HCT116 (cell line): ENCODE measurements around the gene DAO. TPM values are rescaled to one million over a fixed set of nuclear protein-coding genes. Genes with fewer than 3 reads are reported as not detected.
A peak's percentile ranks its signal among the peaks of the same experiment; 100 is the strongest.

Source experiments
- ATAC-seq: fragments of 200-7000 bp; cut with Tn5 transposase; 2 replicates; pipeline ENCODE4 v1.9.1; 2020; ENCODE audit warnings: mild to moderate bottlenecking, moderate library complexity
- BruUV-seq: library from RNA; stranded (reverse); fragments of 400-500 nt; replicated peaks from 2 replicates; lab custom pipeline; 2021; lab: Mats Ljungman, UMichigan
- CTCF ChIA-PET: fragments of 300-600 bp; sonication (Branson Sonifier 250); formaldehyde crosslinking; loops from one replicate; lab custom pipeline; 2021; ENCODE audit warnings: antibody characterized with exemption; lab: Charles Lee
- POLR2A ChIA-PET: fragments of 300-600, 350-600 bp; sonication (Branson Sonifier 250); formaldehyde crosslinking; loops from one replicate; lab custom pipeline; 2021; ENCODE audit warnings: antibody characterized with exemption; lab: Charles Lee
- RAD21 ChIA-PET, 2 experiments: fragments of 300-600 bp; sonication (Branson Sonifier 250); formaldehyde crosslinking; loops; one replicate each; lab custom pipeline; 2023; ENCODE audit warnings: low total read pairs in 2 of 2; ENCODE audit not compliant: uncharacterized antibody in 2 of 2, unreplicated experiment in 2 of 2, low non-redundant PET in 1 of 2; lab: Charles Lee
- DNase-seq: peaks from one replicate; pipeline ENCODE4 v3.0.0-alpha.2; 2010; ENCODE audit warnings: low read depth, low spot score
- H2AFZ ChIP-seq: fragments of 200-600 bp; shearing (Covaris generic), sonication (generic); 2 replicates; pipeline ENCODE4 v1.6.1; 2017; ENCODE audit warnings: low read depth, mixed run types, mixed read lengths, antibody characterized with exemption, low read length; ENCODE audit not compliant: poor library complexity, severe bottlenecking
- H3K27ac ChIP-seq: 2 replicates; pipeline ENCODE4 v1.5.1; 2012; ENCODE audit warnings: low read depth, low read length
- H3K27me3 ChIP-seq: fragments of 200-600 bp; sonication (generic); 2 replicates; pipeline ENCODE4 v1.6.1; 2016; ENCODE audit warnings: mixed run types, low read length, mixed read lengths; ENCODE audit not compliant: insufficient read depth
- H3K36me3 ChIP-seq, 2 experiments: fragments of 200-500 bp in 1 of 2; fragments of 200-600 bp in 1 of 2; sonication (Bioruptor generic) in 1 of 2; sonication (generic) in 1 of 2; 2 replicates each; pipeline versions ENCODE4 v1.5.1 to v1.6.1; 2014 to 2016; ENCODE audit warnings: low read length in 2 of 2, inconsistent platforms in 1 of 2, mixed read lengths in 1 of 2, mixed run types in 1 of 2; ENCODE audit not compliant: insufficient read depth in 2 of 2, control insufficient read depth in 1 of 2
- H3K4me1 ChIP-seq, 2 experiments: fragments of 200-600 bp in 1 of 2; sonication (generic) in 1 of 2; 2 replicates each; pipeline versions ENCODE4 v1.5.1 to v1.6.1; 2012 to 2017; ENCODE audit warnings: low read length in 2 of 2, inconsistent platforms in 1 of 2, mild to moderate bottlenecking in 1 of 2, mixed read lengths in 1 of 2, mixed run types in 1 of 2, moderate library complexity in 1 of 2; ENCODE audit not compliant: insufficient read depth in 2 of 2, control insufficient read depth in 1 of 2
- H3K4me2 ChIP-seq: fragments of 200-600 bp; sonication (generic); 2 replicates; pipeline ENCODE4 v1.6.1; 2017; ENCODE audit warnings: mixed run types, low read length, mixed read lengths
- H3K4me3 ChIP-seq, 2 experiments: fragments of 200-600 bp in 1 of 2; sonication (generic) in 1 of 2; replicated peaks in 1 of 2; 2 replicates each; pipeline ENCODE4 v1.5.1; 2011 to 2016; ENCODE audit warnings: low read length in 2 of 2, control low read depth in 1 of 2, low read depth in 1 of 2, mild to moderate bottlenecking in 1 of 2, mixed read lengths in 1 of 2, mixed run types in 1 of 2
- H3K79me2 ChIP-seq: fragments of 200-600 bp; sonication (generic); 2 replicates; pipeline ENCODE4 v1.6.1; 2017; ENCODE audit warnings: mild to moderate bottlenecking, mixed run types, low read length, moderate library complexity, mixed read lengths; ENCODE audit not compliant: insufficient read depth
- H3K9ac ChIP-seq: fragments of 200-600 bp; sonication (generic); 2 replicates; pipeline ENCODE4 v1.6.1; 2016; ENCODE audit warnings: low read length, mixed read lengths
- H3K9me2 ChIP-seq: fragments of 200-600 bp; sonication (generic), shearing (Covaris generic); 2 replicates; pipeline ENCODE4 v1.6.1; 2017; ENCODE audit warnings: mixed run types, mild to moderate bottlenecking, moderate library complexity; ENCODE audit not compliant: insufficient read depth
- H3K9me3 ChIP-seq, 2 experiments: fragments of 200-500 bp in 1 of 2; fragments of 200-600 bp in 1 of 2; sonication (Bioruptor generic) in 1 of 2; sonication (generic) in 1 of 2; 2 replicates each; pipeline ENCODE4 v1.6.1; 2014 to 2017; ENCODE audit warnings: low read length in 2 of 2, mixed read lengths in 2 of 2, inconsistent platforms in 1 of 2, low read depth in 1 of 2, mild to moderate bottlenecking in 1 of 2, mixed run types in 1 of 2, moderate library complexity in 1 of 2; ENCODE audit not compliant: control insufficient read depth in 1 of 2, insufficient read depth in 1 of 2
- H4K20me1 ChIP-seq: fragments of 200-600 bp; sonication (generic), shearing (Covaris generic); 2 replicates; pipeline ENCODE4 v1.6.1; 2017; ENCODE audit warnings: mixed run types, mild to moderate bottlenecking, moderate library complexity; ENCODE audit not compliant: insufficient read depth
- CEBPB ChIP-seq: IDR thresholded peaks from 2 replicates; pipeline ENCODE4 v1.6.1; 2012; ENCODE audit warnings: low read depth
- ELF1 ChIP-seq: IDR thresholded peaks from 2 replicates; pipeline ENCODE4 v1.6.1; 2012; ENCODE audit warnings: low read depth, borderline replicate concordance
- EZH2phosphoT487 ChIP-seq: fragments of 200-600 bp; IDR thresholded peaks from 2 replicates; pipeline ENCODE4 v1.6.1; 2018; ENCODE audit warnings: antibody characterized with exemption, borderline replicate concordance
- FOSL1 ChIP-seq: IDR thresholded peaks from 2 replicates; pipeline ENCODE4 v1.6.1; 2012; ENCODE audit warnings: low read depth
- POLR2A ChIP-seq: IDR thresholded peaks from 2 replicates; pipeline ENCODE4 v1.7.0; 2011; ENCODE audit warnings: borderline replicate concordance; ENCODE audit not compliant: insufficient read depth, insufficient read length; ENCODE audit errors: extremely low read depth
- POLR2AphosphoS5 ChIP-seq: IDR thresholded peaks from 2 replicates; pipeline ENCODE4 v1.6.1; 2011; ENCODE audit warnings: mild to moderate bottlenecking, low read depth, low read length, moderate library complexity
- RAD21 ChIP-seq: IDR thresholded peaks from 2 replicates; pipeline ENCODE4 v1.6.1; 2012; ENCODE audit warnings: low read depth, mild to moderate bottlenecking
- SP1 ChIP-seq: IDR thresholded peaks from 2 replicates; pipeline ENCODE4 v1.6.1; 2012; ENCODE audit warnings: low read depth
- SRF ChIP-seq: IDR thresholded peaks from 2 replicates; pipeline ENCODE4 v1.6.1; 2012; ENCODE audit warnings: low read depth
- YY1 ChIP-seq: IDR thresholded peaks from 2 replicates; pipeline ENCODE4 v1.6.1; 2011; ENCODE audit warnings: low read length, low read depth, moderate library complexity, mild to moderate bottlenecking; ENCODE audit not compliant: insufficient replicate concordance; ENCODE audit errors: extremely low read depth
- ZNF274 ChIP-seq: fragments of 200-500 bp; sonication (Bioruptor generic); IDR thresholded peaks from 2 replicates; pipeline ENCODE4 v1.6.1; 2014; ENCODE audit warnings: mild to moderate bottlenecking, low read depth, low read length, inconsistent platforms
- intact Hi-C: fragments of 100-400 bp; cut with micrococcal nuclease; formaldehyde crosslinking; loops from 2 replicates; pipeline ENCODE4 v1.10.0; 2022
- total RNA-seq: library from RNA; stranded (reverse); gene quantifications from one replicate; pipeline ENCODE4 v1.2.1, GENCODE V29; 2021; ENCODE audit not compliant: unreplicated experiment
- TF ChIP-seq, protein P1 (sequence below): IDR thresholded peaks from 2 replicates; pipeline ENCODE4 v1.6.1; 2011; ENCODE audit warnings: mild to moderate bottlenecking, low read length, moderate library complexity; ENCODE audit not compliant: insufficient replicate concordance; ENCODE audit errors: extremely low read depth
- TF ChIP-seq, protein P2 (sequence below): IDR thresholded peaks from 2 replicates; pipeline ENCODE4 v1.6.1; 2012

DAO gene
- total RNA-seq, 1 experiment from 2014 or later = not detected

DNA sequence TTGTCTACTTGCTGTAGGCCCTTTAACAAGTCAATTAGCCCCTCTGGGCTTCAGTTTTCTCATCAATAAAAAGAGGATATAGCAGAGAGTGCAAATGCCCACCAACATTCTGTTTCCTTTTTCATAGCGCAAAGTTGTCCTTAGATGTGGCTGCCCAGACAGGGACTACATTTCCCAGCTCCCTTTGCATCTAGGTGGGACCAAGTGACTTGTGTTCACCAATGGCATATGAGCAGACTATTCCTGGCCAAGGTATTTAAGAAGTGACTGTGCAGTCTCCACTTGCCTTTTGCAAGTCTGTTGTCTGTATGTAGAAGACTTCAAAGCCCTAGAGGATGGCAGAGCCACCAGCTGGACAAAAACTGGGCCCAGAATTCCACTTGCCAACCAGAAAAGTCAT, 59.7 kb downstream of the DAO start:
- peak; percentile 34 for DNase-seq
- BruUV-seq = no TSS peak
- Histone ChIP-seq H3K27ac (no peak overlapping the region), H3K27me3 (no peaks in the 10 kb centered on the region), H3K4me3 (no peak overlapping the region), H3K9me2 (no peaks in the 10 kb centered on the region), H3K9me3 (no peaks in the 10 kb centered on the region), H3K9ac (no peak overlapping the region), H4K20me1 (no peaks in the 10 kb centered on the region), H3K79me2 (no peaks in the 10 kb centered on the region), H3K36me3 (no peaks in the 10 kb centered on the region), H2AFZ (peak overlapping the region; percentile 48), H3K4me1 (peaks cover 0 to 4% of the 10 kb centered on the region in 2 experiments; a peak in 1 of 4 replicates), H3K4me2 (no peak overlapping the region)
- POLR2A ChIA-PET = interaction anchor here (1.3 to 1.4 kb wide), 2 partner anchors 9 to 11 kb away, joined by 4 to 6 read pairs; no protein-coding TSS in a partner anchor
- intact Hi-C loops = no loop called here
- TF ChIP-seq SRF (0 out of 2 replicates have a peak, but pooled peaks have one; percentile 28), FOSL1 (no peak)
- TF ChIP-seq, protein P1, sequence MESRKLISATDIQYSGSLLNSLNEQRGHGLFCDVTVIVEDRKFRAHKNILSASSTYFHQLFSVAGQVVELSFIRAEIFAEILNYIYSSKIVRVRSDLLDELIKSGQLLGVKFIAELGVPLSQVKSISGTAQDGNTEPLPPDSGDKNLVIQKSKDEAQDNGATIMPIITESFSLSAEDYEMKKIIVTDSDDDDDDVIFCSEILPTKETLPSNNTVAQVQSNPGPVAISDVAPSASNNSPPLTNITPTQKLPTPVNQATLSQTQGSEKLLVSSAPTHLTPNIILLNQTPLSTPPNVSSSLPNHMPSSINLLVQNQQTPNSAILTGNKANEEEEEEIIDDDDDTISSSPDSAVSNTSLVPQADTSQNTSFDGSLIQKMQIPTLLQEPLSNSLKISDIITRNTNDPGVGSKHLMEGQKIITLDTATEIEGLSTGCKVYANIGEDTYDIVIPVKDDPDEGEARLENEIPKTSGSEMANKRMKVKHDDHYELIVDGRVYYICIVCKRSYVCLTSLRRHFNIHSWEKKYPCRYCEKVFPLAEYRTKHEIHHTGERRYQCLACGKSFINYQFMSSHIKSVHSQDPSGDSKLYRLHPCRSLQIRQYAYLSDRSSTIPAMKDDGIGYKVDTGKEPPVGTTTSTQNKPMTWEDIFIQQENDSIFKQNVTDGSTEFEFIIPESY = no peak
- ATAC-seq = peak; percentile 99
- RAD21 ChIA-PET = interaction anchor here in 1 of 2 experiments (1.1 kb wide), 1 partner anchor 10 kb away, joined by 3 read pairs; no protein-coding TSS in a partner anchor
- CTCF ChIA-PET = interaction anchor here (1.0 kb wide), 1 partner anchor 11 kb away, joined by 3 read pairs; no protein-coding TSS in a partner anchor

DNA sequence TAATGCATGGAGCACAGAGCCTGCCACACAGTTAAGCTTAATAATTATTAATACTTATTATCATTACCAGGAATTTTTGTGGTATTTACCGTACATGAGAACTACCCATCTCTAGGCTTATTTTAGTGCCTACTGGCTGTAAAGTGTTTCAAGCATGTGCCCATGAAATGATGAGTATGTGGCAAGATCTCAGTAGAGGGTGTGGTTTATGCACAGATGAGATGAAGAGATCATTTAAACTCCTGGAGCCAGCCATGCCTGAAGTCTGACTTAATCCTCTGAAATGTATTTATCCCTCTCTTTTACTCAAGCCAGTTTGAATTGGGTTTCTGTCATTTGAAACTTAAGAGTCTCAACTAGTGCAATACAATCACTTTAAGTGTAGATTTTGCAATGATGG, 60.2 kb downstream of the DAO start:
- Histone ChIP-seq H3K9me2 (no peaks in the 10 kb centered on the region), H3K36me3 (no peaks in the 10 kb centered on the region), H2AFZ (peak overlapping the region; percentile 48), H3K9me3 (no peaks in the 10 kb centered on the region), H3K4me3 (no peak overlapping the region), H3K27me3 (no peaks in the 10 kb centered on the region), H3K4me2 (no peak overlapping the region), H4K20me1 (no peaks in the 10 kb centered on the region), H3K79me2 (no peaks in the 10 kb centered on the region), H3K4me1 (peaks cover 0 to 4% of the 10 kb centered on the region in 2 experiments; a peak in 1 of 4 replicates), H3K27ac (no peak overlapping the region), H3K9ac (no peak overlapping the region)
- ATAC-seq (no peak), DNase-seq (no peak)
- no TSS peak for BruUV-seq
- intact Hi-C loops = no loop called here
- TF ChIP-seq POLR2AphosphoS5 (no peak), ELF1 (no peak), POLR2A (no peak), ZNF274 (no peak), SP1 (no peak), CEBPB (no peak), RAD21 (no peak), EZH2phosphoT487 (no peak), YY1 (no peak)
- TF ChIP-seq, protein P2, sequence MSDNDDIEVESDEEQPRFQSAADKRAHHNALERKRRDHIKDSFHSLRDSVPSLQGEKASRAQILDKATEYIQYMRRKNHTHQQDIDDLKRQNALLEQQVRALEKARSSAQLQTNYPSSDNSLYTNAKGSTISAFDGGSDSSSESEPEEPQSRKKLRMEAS = no peak
- POLR2A ChIA-PET = interaction anchor here (1.3 to 1.4 kb wide), 2 partner anchors 10 to 11 kb away, joined by 4 to 6 read pairs; no protein-coding TSS in a partner anchor
- CTCF ChIA-PET = interaction anchor here (1.0 kb wide), 1 partner anchor 11 kb away, joined by 3 read pairs; no protein-coding TSS in a partner anchor
- RAD21 ChIA-PET = interaction anchor here in 1 of 2 experiments (1.1 kb wide), 1 partner anchor 10 kb away, joined by 3 read pairs; no protein-coding TSS in a partner anchor
